Parathyroid adenoma (tissue), 2 donors: ENCODE measurements around the gene CCDC57.

Source experiments
- H2AFZ ChIP-seq: fragments of 300-600 bp; sonication (generic); one replicate; pipeline ENCODE4 v1.7.0; 2017; ENCODE audit warnings: antibody characterized with exemption, mild to moderate bottlenecking
- H3K27ac ChIP-seq: fragments of 300-600 bp; sonication (generic); one replicate; pipeline ENCODE4 v1.7.0; 2017
- H3K27me3 ChIP-seq: fragments of 300-600 bp; sonication (generic); one replicate; pipeline ENCODE4 v1.7.0; 2017; ENCODE audit warnings: low read length; ENCODE audit not compliant: control insufficient read depth, insufficient read depth
- H3K36me3 ChIP-seq: fragments of 300-600 bp; sonication (generic); one replicate; pipeline ENCODE4 v1.7.0; 2017; ENCODE audit warnings: low read length; ENCODE audit not compliant: control insufficient read depth, insufficient read depth
- H3K4me1 ChIP-seq: fragments of 300-600 bp; sonication (generic); one replicate; pipeline ENCODE4 v1.7.0; 2017; ENCODE audit warnings: control low read depth
- H3K4me2 ChIP-seq: fragments of 300-600 bp; sonication (generic); one replicate; pipeline ENCODE4 v1.7.0; 2017; ENCODE audit warnings: low read length
- H3K4me3 ChIP-seq: fragments of 300-600 bp; sonication (generic); one replicate; pipeline ENCODE4 v1.7.0; 2017; ENCODE audit warnings: low read depth, low read length
- H3K79me2 ChIP-seq: fragments of 300-600 bp; sonication (generic); one replicate; pipeline ENCODE4 v1.7.0; 2017; ENCODE audit warnings: control low read depth
- H3K9ac ChIP-seq: fragments of 300-600 bp; sonication (generic); one replicate; pipeline ENCODE4 v1.7.0; 2017; ENCODE audit warnings: mild to moderate bottlenecking
- H3K9me3 ChIP-seq: fragments of 300-600 bp; sonication (generic); one replicate; pipeline ENCODE4 v1.7.0; 2017; ENCODE audit warnings: low read length; ENCODE audit not compliant: control insufficient read depth
- TF ChIP-seq, protein P1 (sequence below): fragments of 300-600 bp; sonication (generic); IDR thresholded peaks from one replicate; pipeline ENCODE4 v1.7.0; 2017; ENCODE audit warnings: antibody characterized with exemption, mild to moderate bottlenecking
- donor health status: primary hyperparathyroidism.

The CCDC57 gene

DNA sequence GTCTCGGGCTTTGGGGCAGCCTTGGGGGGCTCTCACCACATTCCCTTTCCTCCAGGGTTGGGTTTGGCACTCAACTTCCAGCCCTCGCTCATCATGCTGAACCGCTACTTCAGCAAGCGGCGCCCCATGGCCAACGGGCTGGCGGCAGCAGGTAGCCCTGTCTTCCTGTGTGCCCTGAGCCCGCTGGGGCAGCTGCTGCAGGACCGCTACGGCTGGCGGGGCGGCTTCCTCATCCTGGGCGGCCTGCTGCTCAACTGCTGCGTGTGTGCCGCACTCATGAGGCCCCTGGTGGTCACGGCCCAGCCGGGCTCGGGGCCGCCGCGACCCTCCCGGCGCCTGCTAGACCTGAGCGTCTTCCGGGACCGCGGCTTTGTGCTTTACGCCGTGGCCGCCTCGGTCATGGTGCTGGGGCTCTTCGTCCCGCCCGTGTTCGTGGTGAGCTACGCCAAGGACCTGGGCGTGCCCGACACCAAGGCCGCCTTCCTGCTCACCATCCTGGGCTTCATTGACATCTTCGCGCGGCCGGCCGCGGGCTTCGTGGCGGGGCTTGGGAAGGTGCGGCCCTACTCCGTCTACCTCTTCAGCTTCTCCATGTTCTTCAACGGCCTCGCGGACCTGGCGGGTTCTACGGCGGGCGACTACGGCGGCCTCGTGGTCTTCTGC lies 24.6 kb upstream of the CCDC57 start:
- Histone ChIP-seq H3K4me3 (no peak overlapping the region), H3K27ac (no peak overlapping the region), H3K79me2 (peaks cover 3% of the 10 kb centered on the region), H3K27me3 (no peaks in the 10 kb centered on the region), H3K4me1 (peaks cover 43% of the 10 kb centered on the region), H3K9ac (no peak overlapping the region), H3K36me3 (no peaks in the 10 kb centered on the region), H3K9me3 (no peaks in the 10 kb centered on the region), H2AFZ (no peak overlapping the region), H3K4me2 (no peak overlapping the region)
- TF ChIP-seq, protein P1, sequence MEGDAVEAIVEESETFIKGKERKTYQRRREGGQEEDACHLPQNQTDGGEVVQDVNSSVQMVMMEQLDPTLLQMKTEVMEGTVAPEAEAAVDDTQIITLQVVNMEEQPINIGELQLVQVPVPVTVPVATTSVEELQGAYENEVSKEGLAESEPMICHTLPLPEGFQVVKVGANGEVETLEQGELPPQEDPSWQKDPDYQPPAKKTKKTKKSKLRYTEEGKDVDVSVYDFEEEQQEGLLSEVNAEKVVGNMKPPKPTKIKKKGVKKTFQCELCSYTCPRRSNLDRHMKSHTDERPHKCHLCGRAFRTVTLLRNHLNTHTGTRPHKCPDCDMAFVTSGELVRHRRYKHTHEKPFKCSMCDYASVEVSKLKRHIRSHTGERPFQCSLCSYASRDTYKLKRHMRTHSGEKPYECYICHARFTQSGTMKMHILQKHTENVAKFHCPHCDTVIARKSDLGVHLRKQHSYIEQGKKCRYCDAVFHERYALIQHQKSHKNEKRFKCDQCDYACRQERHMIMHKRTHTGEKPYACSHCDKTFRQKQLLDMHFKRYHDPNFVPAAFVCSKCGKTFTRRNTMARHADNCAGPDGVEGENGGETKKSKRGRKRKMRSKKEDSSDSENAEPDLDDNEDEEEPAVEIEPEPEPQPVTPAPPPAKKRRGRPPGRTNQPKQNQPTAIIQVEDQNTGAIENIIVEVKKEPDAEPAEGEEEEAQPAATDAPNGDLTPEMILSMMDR = no peak

DNA sequence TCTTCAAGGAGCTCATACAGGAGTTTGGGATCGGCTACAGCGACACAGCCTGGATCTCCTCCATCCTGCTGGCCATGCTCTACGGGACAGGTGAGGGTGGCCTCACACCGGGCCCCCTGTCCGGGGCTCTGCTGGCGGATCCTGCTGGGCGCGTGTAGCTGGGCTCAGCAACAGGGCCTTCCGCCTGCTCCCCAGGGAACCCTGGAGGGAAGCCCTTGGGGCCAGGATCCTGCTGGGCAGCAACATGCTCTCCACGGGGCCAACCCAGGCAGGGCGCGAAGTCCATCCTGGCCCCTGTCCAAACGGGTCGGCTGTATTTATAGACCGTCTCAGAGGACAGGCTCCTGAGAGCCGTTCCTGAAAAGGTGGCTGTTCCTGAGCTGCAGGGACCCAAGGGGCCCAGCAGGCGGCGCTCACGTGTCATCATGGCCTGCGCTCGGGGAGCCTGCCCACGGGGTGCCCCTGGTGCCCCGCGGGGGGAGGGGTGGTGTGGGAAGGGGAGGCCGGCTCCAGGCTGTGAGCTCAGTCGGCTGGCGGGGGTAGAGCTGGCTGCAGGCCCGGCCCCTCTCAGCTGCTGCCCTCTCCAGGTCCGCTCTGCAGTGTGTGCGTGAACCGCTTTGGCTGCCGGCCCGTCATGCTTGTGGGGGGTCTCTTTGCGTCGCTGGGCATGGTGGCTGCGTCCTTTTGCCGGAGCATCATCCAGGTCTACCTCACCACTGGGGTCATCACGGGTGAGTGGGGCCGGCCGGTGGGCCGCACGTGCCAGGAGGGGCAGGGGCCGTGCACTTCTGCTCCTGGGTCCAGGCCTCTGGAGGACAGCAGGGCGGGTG lies 23.7 kb upstream of the CCDC57 start:
- TF ChIP-seq, protein P1 = peak; percentile 95
- H3K9me3 ChIP-seq = no peaks in the 10 kb centered on the region
- peak overlapping the region; percentile 70 for H3K4me2 ChIP-seq
- H3K27me3 ChIP-seq = no peaks in the 10 kb centered on the region
- H3K27ac ChIP-seq = peak overlapping the region; percentile 86
- H2AFZ ChIP-seq = peak overlapping the region; percentile 71
- peaks cover 37% of the 10 kb centered on the region for H3K4me1 ChIP-seq
- peak overlapping the region; percentile 35 for H3K4me3 ChIP-seq
- no peaks in the 10 kb centered on the region for H3K36me3 ChIP-seq
- peaks cover 3% of the 10 kb centered on the region for H3K79me2 ChIP-seq
- no peak overlapping the region for H3K9ac ChIP-seq

DNA sequence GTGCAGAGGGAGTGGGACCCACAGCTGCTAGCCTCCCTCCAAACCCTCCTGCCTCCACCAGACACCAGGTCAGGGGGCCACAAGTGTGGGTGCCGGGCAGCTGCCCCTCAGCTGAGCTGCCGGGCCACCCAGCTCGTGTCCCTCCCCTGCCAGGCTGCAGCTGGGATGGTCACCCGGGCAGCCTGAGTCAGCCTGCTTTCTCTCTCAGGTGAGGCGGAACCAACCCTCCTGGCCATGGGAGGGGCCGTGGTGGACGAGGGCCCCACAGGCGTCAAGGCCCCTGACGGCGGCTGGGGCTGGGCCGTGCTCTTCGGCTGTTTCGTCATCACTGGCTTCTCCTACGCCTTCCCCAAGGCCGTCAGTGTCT lies 23.1 kb upstream of the CCDC57 start:
- H3K9ac ChIP-seq = no peak overlapping the region
- peaks cover 3% of the 10 kb centered on the region for H3K79me2 ChIP-seq
- TF ChIP-seq, protein P1 = no peak
- H3K27ac ChIP-seq = peak overlapping the region; percentile 86
- H3K4me2 ChIP-seq = peak overlapping the region; percentile 70
- H2AFZ ChIP-seq = peak overlapping the region; percentile 71
- H3K9me3 ChIP-seq = no peaks in the 10 kb centered on the region
- no peaks in the 10 kb centered on the region for H3K27me3 ChIP-seq
- no peaks in the 10 kb centered on the region for H3K36me3 ChIP-seq
- peak overlapping the region; percentile 35 for H3K4me3 ChIP-seq
- peaks cover 34% of the 10 kb centered on the region for H3K4me1 ChIP-seq

DNA sequence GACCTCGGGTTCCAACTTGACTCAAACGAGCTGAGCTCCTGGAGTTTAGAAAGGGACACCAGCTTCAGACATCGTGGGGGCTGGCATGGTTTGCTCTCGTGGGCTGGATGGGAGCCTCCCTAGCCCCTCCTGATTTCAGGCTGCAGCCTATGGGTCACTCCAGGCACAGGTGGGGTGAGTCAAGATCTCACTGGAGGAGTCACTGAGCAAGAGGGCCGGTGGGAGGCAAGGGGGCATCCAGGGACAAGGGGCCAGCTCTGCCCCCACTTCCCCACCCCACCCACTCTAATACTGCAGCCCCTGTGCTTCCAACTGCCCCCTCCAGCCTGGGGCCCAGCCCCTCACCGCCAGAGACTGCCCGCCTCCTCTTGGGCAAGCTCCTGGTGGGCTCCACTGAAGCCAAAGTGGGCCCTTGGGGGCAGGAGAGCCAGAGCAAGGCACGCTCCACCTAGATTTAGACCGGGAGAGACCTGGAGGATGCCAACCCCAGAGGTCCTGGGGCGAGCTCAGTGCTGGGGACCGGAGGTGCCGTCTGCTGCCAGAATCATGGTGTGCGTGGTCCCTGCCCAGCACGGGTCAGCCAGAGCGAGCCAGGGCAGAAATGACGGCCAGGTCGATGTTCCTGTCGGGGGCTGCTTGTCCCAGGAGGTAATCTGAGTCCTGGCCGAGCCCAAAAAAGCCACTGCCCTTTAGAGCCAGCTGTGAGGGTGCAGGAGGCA lies 22.6 kb upstream of the CCDC57 start:
- TF ChIP-seq, protein P1 = no peak
- Histone ChIP-seq H3K9ac (no peak overlapping the region), H3K79me2 (no peaks in the 10 kb centered on the region), H3K36me3 (no peaks in the 10 kb centered on the region), H3K4me1 (peaks cover 32% of the 10 kb centered on the region), H2AFZ (peak overlapping the region; percentile 71), H3K27me3 (no peaks in the 10 kb centered on the region), H3K9me3 (no peaks in the 10 kb centered on the region), H3K4me2 (peak overlapping the region; percentile 70), H3K4me3 (peak overlapping the region; percentile 35), H3K27ac (peak overlapping the region; percentile 86)
